HepG2 (cell line): ENCODE data around the gene BCAS3.

Source experiments
- IKZF1 ChIP-seq: fragments of 450-650 bp; IDR thresholded peaks from 2 replicates; pipeline ENCODE4 v1.7.1; 2016
- TBL1XR1 ChIP-seq: fragments of 150-350 bp; IDR thresholded peaks from 2 replicates; pipeline ENCODE4 v1.6.1; 2014; ENCODE audit warnings: borderline replicate concordance, low read length; ENCODE audit not compliant: partially characterized antibody
- ZMYM2 ChIP-seq: sonication (generic); formaldehyde crosslinking; IDR thresholded peaks from 2 replicates; pipeline ENCODE4 v1.8.0; 2022; ENCODE audit warnings: mild to moderate bottlenecking, missing genetic modification reagents
- TF ChIP-seq, protein P1 (sequence below): sonication (generic); formaldehyde crosslinking; IDR thresholded peaks from 2 replicates; pipeline ENCODE4 v1.5.0; 2020; ENCODE audit warnings: mild to moderate bottlenecking, missing genetic modification reagents, moderate library complexity

DNA sequence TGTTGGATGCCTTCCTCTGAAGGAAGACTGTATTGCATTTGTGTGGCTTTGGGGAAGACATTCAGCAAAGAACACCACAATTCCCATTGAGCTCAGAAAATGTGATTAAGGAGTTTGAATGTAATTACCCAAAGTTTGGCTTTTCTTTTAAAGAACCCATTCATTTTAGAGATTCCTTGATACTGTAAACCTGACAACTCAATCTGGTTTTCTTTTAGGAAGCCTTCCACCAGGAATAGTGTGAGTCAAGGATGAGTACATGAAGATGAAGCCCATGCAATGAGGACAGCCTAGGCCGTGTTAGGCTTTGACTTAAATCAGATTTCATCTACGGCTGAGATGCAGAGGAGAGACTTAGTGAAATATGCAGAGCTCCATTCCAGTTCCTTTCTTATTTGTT lies 450.3 kb downstream of the BCAS3 start:
- TF ChIP-seq, protein P1, sequence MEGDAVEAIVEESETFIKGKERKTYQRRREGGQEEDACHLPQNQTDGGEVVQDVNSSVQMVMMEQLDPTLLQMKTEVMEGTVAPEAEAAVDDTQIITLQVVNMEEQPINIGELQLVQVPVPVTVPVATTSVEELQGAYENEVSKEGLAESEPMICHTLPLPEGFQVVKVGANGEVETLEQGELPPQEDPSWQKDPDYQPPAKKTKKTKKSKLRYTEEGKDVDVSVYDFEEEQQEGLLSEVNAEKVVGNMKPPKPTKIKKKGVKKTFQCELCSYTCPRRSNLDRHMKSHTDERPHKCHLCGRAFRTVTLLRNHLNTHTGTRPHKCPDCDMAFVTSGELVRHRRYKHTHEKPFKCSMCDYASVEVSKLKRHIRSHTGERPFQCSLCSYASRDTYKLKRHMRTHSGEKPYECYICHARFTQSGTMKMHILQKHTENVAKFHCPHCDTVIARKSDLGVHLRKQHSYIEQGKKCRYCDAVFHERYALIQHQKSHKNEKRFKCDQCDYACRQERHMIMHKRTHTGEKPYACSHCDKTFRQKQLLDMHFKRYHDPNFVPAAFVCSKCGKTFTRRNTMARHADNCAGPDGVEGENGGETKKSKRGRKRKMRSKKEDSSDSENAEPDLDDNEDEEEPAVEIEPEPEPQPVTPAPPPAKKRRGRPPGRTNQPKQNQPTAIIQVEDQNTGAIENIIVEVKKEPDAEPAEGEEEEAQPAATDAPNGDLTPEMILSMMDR (CRISPR knock-in tag), result no peak
- TF ChIP-seq IKZF1 (no peak), TBL1XR1 (no peak), ZMYM2 (CRISPR knock-in tag) (no peak)
